ENCODE measurements around the gene NFE2.
"Not testable (repeated sequence)": the region's sequence is repeated elsewhere in the genome, so short reads cannot be mapped to it uniquely, and the experiment has no call there.

The NFE2 gene

GRCh38 chr12:54284070-54284780, 16.6 kb downstream of the NFE2 start:
- in situ Hi-C loops (cut with MboI; ENCODE audit: low sequenced_read_pairs), result not testable (repeated sequence)

- in situ Hi-C loops (cut with MboI; ENCODE audit: low sequenced_read_pairs), result no loop called here
Observed at GRCh38 chr12:54282949-54283593, 17.7 kb downstream of the NFE2 start.

GRCh38 chr12:54281694-54282093, 19.1 kb downstream of the NFE2 start:
- in situ Hi-C loops (cut with MboI; ENCODE audit: low sequenced_read_pairs), result not testable (repeated sequence)

- in situ Hi-C loops (cut with MboI; ENCODE audit: low sequenced_read_pairs), result not testable (repeated sequence)
Observed at GRCh38 chr12:54281261-54281638, 19.6 kb downstream of the NFE2 start.

GRCh38 chr12:54280468-54281260, 20.2 kb downstream of the NFE2 start, which contains the start of gene HNRNPA1:
Gene HNRNPA1, plus strand, starts transcription at chr12:54280726. Its CDS starts 82 bp downstream, at chr12:54280808.
- in situ Hi-C loops (cut with MboI; ENCODE audit: low sequenced_read_pairs), result no loop called here

- in situ Hi-C loops (cut with MboI; ENCODE audit: low sequenced_read_pairs), result no loop called here
Observed at GRCh38 chr12:54279632-54280467, 21.0 kb downstream of the NFE2 start, which contains the start of gene CBX5. Gene CBX5, minus strand, starts transcription at chr12:54280122. Its CDS starts 22,472 bp downstream, at chr12:54257650.

GRCh38 chr12:54279227-54279631, 21.6 kb downstream of the NFE2 start:
- in situ Hi-C loops (cut with MboI; ENCODE audit: low sequenced_read_pairs), result no loop called here

GRCh38 chr12:54277823-54278276, 23.0 kb downstream of the NFE2 start:
- in situ Hi-C loops (cut with MboI; ENCODE audit: low sequenced_read_pairs), result no loop called here

GRCh38 chr12:54276368-54276767, 24.4 kb downstream of the NFE2 start:
- in situ Hi-C loops (cut with MboI; ENCODE audit: low sequenced_read_pairs), result no loop called here

GRCh38 chr12:54273981-54274380, 26.8 kb downstream of the NFE2 start:
- in situ Hi-C loops (cut with MboI; ENCODE audit: low sequenced_read_pairs), result no loop called here

GRCh38 chr12:54272214-54272613, 28.6 kb downstream of the NFE2 start:
- in situ Hi-C loops (cut with MboI; ENCODE audit: low sequenced_read_pairs), result no loop called here

- in situ Hi-C loops (cut with MboI; ENCODE audit: low sequenced_read_pairs), result no loop called here
Observed at GRCh38 chr12:54270345-54270744, 30.5 kb downstream of the NFE2 start.

GRCh38 chr12:54266852-54267251, 34.0 kb downstream of the NFE2 start:
- in situ Hi-C loops (cut with MboI; ENCODE audit: low sequenced_read_pairs), result no loop called here

- in situ Hi-C loops (cut with MboI; ENCODE audit: low sequenced_read_pairs), result no loop called here
Observed at GRCh38 chr12:54265364-54265812, 35.4 kb downstream of the NFE2 start.

- in situ Hi-C loops (cut with MboI; ENCODE audit: low sequenced_read_pairs), result no loop called here
Observed at GRCh38 chr12:54262403-54262925, 38.4 kb downstream of the NFE2 start.

- in situ Hi-C loops (cut with MboI; ENCODE audit: low sequenced_read_pairs), result no loop called here
Observed at GRCh38 chr12:54261815-54262402, 38.9 kb downstream of the NFE2 start.

- in situ Hi-C loops (cut with MboI; ENCODE audit: low sequenced_read_pairs), result no loop called here
Observed at GRCh38 chr12:54259194-54260011, 41.4 kb downstream of the NFE2 start.

- in situ Hi-C loops (cut with MboI; ENCODE audit: low sequenced_read_pairs), result no loop called here
Observed at GRCh38 chr12:54258201-54258681, 42.6 kb downstream of the NFE2 start.

- in situ Hi-C loops (cut with MboI; ENCODE audit: low sequenced_read_pairs), result no loop called here
Observed at GRCh38 chr12:54257332-54257731, 43.5 kb downstream of the NFE2 start.
